GM12891 (cell line): Measurements from ENCODE around the gene BTAF1.

Experiments
- POLR2A ChIP-seq: IDR thresholded peaks from 2 replicates; pipeline ENCODE4 v1.6.1; 2011; ENCODE audit warnings: low read depth, low read length, control low read depth
- POLR2AphosphoS5 ChIP-seq: IDR thresholded peaks from 2 replicates; pipeline ENCODE4 v1.6.1; 2011; ENCODE audit warnings: low read depth, low read length, control low read depth
- POU2F2 ChIP-seq: IDR thresholded peaks from 2 replicates; pipeline ENCODE4 v1.6.1; 2011; ENCODE audit warnings: low read depth, mild to moderate bottlenecking, control low read depth, low read length, moderate library complexity
- SPI1 ChIP-seq: IDR thresholded peaks from 2 replicates; pipeline ENCODE4 v1.6.1; 2011; ENCODE audit warnings: low read depth, low read length, control low read depth
- TAF1 ChIP-seq: IDR thresholded peaks from 2 replicates; pipeline ENCODE4 v1.6.1; 2011; ENCODE audit warnings: low read depth, low read length, control low read depth

DNA sequence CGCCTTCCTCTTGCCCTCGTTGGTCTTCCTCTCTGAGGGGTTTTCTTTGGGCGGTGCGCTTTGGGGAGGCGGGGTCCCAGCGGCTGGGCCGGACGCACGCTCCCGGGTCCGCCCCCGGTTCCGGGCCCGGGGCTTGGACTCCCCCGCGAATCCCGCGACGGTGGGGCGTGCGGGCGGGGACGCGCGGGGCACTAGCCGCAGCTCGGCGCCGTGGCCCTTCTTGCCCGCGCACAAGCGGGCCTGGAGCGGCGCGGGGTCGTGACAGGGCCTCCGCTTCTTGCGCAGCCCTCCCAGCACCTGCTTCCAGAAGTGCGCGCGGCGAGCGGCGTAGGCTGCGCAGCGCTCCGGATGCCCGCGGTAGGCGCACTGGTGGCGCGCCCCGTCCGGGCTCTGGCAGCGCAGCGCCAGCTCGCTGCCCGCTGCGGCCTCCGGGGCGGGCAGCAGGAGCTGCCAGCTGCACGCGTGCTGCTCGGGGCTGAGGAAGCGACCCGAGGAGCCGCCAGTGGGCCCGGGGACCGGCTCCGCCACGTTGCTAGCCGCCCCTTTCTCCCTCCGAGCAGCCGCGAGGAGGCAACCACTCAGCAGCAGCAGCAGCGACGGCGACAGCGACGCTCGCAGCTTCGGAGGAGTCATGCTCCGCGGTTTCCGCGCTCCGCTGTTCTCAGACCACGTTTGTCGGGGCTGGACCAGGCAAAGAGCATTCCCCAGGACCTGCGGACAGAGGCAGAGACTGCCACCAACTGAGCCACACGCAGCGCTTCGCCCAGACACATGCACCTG lies 15.0 kb upstream of the BTAF1 start:
- TF ChIP-seq TAF1 = 0 out of 2 replicates have a peak, but pooled peaks have one; percentile 34
- TF ChIP-seq POLR2A = no peak
- TF ChIP-seq POU2F2 = no peak
- no peak for TF ChIP-seq POLR2AphosphoS5
- no peak for TF ChIP-seq SPI1
